HG03159 (cell line): ENCODE data around the gene TRAK1.
A peak's percentile ranks its signal among the peaks of the same experiment; 100 is the strongest.

Experiments used
- ATAC-seq: cut with Tn5 transposase; IDR thresholded peaks from one replicate; pipeline ENCODE4 v1.9.1; 2021; ENCODE audit warnings: mild to moderate bottlenecking, moderate library complexity; ENCODE audit not compliant: unreplicated experiment

TRAK1 gene

GRCh38 chr3:42149532-42149931 is 58.4 kb downstream of the TRAK1 start:
- no peak for ATAC-seq

- no peak for ATAC-seq
These were observed 58.8 kb downstream of the TRAK1 start for GRCh38 chr3:42149975-42150374.

GRCh38 chr3:42151596-42152168 is 60.5 kb downstream of the TRAK1 start:
- ATAC-seq = no peak

- ATAC-seq = no peak
These were observed 61.0 kb downstream of the TRAK1 start for GRCh38 chr3:42152193-42152592.

- no peak for ATAC-seq
These were observed 61.9 kb downstream of the TRAK1 start for GRCh38 chr3:42153039-42153438.

GRCh38 chr3:42157540-42158538 is 66.7 kb downstream of the TRAK1 start:
- ATAC-seq = no peak

- no peak for ATAC-seq
These were observed 68.0 kb downstream of the TRAK1 start for GRCh38 chr3:42159147-42159546.

GRCh38 chr3:42159706-42160472 is 68.7 kb downstream of the TRAK1 start:
- ATAC-seq = peak; percentile 76

GRCh38 chr3:42161050-42161935 is 70.1 kb downstream of the TRAK1 start:
- ATAC-seq = no peak

GRCh38 chr3:42162462-42162861 is 71.3 kb downstream of the TRAK1 start:
- ATAC-seq = no peak

- ATAC-seq = no peak
These were observed 72.6 kb downstream of the TRAK1 start for GRCh38 chr3:42163622-42164244.

- no peak for ATAC-seq
These were observed 73.5 kb downstream of the TRAK1 start for GRCh38 chr3:42164656-42165055.

- no peak for ATAC-seq
These were observed 74.1 kb downstream of the TRAK1 start for GRCh38 chr3:42165211-42165610.

GRCh38 chr3:42166214-42166613 is 75.1 kb downstream of the TRAK1 start:
- ATAC-seq = no peak

GRCh38 chr3:42166662-42167300 is 75.6 kb downstream of the TRAK1 start:
- ATAC-seq = no peak

- ATAC-seq = no peak
These were observed 78.5 kb downstream of the TRAK1 start for GRCh38 chr3:42169579-42170120.

- ATAC-seq = no peak
These were observed 81.0 kb downstream of the TRAK1 start for GRCh38 chr3:42172047-42172654.

- ATAC-seq = no peak
These were observed 82.2 kb downstream of the TRAK1 start for GRCh38 chr3:42173307-42173706.
